Skeletal muscle satellite cell (primary cell): ENCODE data around the gene SIN3A.

Experiments used
- H3K27me3 ChIP-seq: 2 replicates; pipeline ENCODE4 v1.7.0; 2013; ENCODE audit warnings: low read length; ENCODE audit not compliant: control insufficient read depth, insufficient read depth
- H3K36me3 ChIP-seq: 2 replicates; pipeline ENCODE4 v1.7.0; 2013; ENCODE audit warnings: mild to moderate bottlenecking, control low read depth, low read length; ENCODE audit not compliant: insufficient read depth
- H3K4me1 ChIP-seq: 2 replicates; pipeline ENCODE4 v1.7.0; 2013; ENCODE audit warnings: low read length; ENCODE audit not compliant: control insufficient read depth, insufficient read depth
- H3K4me2 ChIP-seq: 2 replicates; pipeline ENCODE4 v1.7.0; 2013; ENCODE audit warnings: mild to moderate bottlenecking, low read length
- H3K4me3 ChIP-seq: 2 replicates; pipeline ENCODE4 v1.7.0; 2013; ENCODE audit warnings: low read length
- H3K9ac ChIP-seq: 2 replicates; pipeline ENCODE4 v1.7.0; 2013; ENCODE audit warnings: mild to moderate bottlenecking, low read depth, low read length, moderate library complexity
- H3K9me3 ChIP-seq: replicated peaks from 2 replicates; pipeline ENCODE4 v1.7.0; 2013; ENCODE audit warnings: mild to moderate bottlenecking, control low read depth, low read length

The SIN3A gene

GRCh38 chr15:75361361-75361988 lies 90.0 kb downstream of the SIN3A start:
- H3K27me3 ChIP-seq = no peaks in the 10 kb centered on the region
- H3K4me1 ChIP-seq = no peaks in the 10 kb centered on the region
- H3K4me3 ChIP-seq = no peak overlapping the region
- H3K9me3 ChIP-seq = no peaks in the 10 kb centered on the region
- no peak overlapping the region for H3K4me2 ChIP-seq
- peaks cover 50% of the 10 kb centered on the region for H3K36me3 ChIP-seq
- no peak overlapping the region for H3K9ac ChIP-seq

- Histone ChIP-seq H3K9ac (no peak overlapping the region), H3K4me2 (no peak overlapping the region), H3K27me3 (no peaks in the 10 kb centered on the region), H3K4me3 (no peak overlapping the region), H3K9me3 (no peaks in the 10 kb centered on the region), H3K4me1 (no peaks in the 10 kb centered on the region), H3K36me3 (peaks cover 50% of the 10 kb centered on the region)
Measured at GRCh38 chr15:75360856-75361255, 90.6 kb downstream of the SIN3A start.

GRCh38 chr15:75360391-75360790 lies 91.1 kb downstream of the SIN3A start:
- Histone ChIP-seq H3K36me3 (peaks cover 50% of the 10 kb centered on the region), H3K4me2 (no peak overlapping the region), H3K4me3 (no peak overlapping the region), H3K27me3 (no peaks in the 10 kb centered on the region), H3K4me1 (no peaks in the 10 kb centered on the region), H3K9me3 (no peaks in the 10 kb centered on the region), H3K9ac (no peak overlapping the region)

GRCh38 chr15:75359537-75360250 lies 91.8 kb downstream of the SIN3A start:
- Histone ChIP-seq H3K36me3 (peaks cover 47% of the 10 kb centered on the region), H3K9ac (no peak overlapping the region), H3K9me3 (no peaks in the 10 kb centered on the region), H3K27me3 (no peaks in the 10 kb centered on the region), H3K4me3 (no peak overlapping the region), H3K4me2 (no peak overlapping the region), H3K4me1 (no peaks in the 10 kb centered on the region)

GRCh38 chr15:75358771-75359536 lies 92.5 kb downstream of the SIN3A start:
- no peaks in the 10 kb centered on the region for H3K9me3 ChIP-seq
- H3K36me3 ChIP-seq = peaks cover 40% of the 10 kb centered on the region
- no peaks in the 10 kb centered on the region for H3K4me1 ChIP-seq
- H3K4me2 ChIP-seq = no peak overlapping the region
- no peaks in the 10 kb centered on the region for H3K27me3 ChIP-seq
- H3K4me3 ChIP-seq = no peak overlapping the region
- no peak overlapping the region for H3K9ac ChIP-seq

- Histone ChIP-seq H3K4me2 (no peak overlapping the region), H3K36me3 (peaks cover 39% of the 10 kb centered on the region), H3K4me1 (no peaks in the 10 kb centered on the region), H3K27me3 (no peaks in the 10 kb centered on the region), H3K9me3 (no peaks in the 10 kb centered on the region), H3K9ac (no peak overlapping the region), H3K4me3 (no peak overlapping the region)
Measured at GRCh38 chr15:75357976-75358673, 93.4 kb downstream of the SIN3A start.

- Histone ChIP-seq H3K4me3 (no peak overlapping the region), H3K36me3 (peaks cover 35% of the 10 kb centered on the region), H3K9ac (no peak overlapping the region), H3K27me3 (no peaks in the 10 kb centered on the region), H3K4me1 (no peaks in the 10 kb centered on the region), H3K4me2 (no peak overlapping the region), H3K9me3 (no peaks in the 10 kb centered on the region)
Measured at GRCh38 chr15:75356517-75356916, 95.0 kb downstream of the SIN3A start.

GRCh38 chr15:75356006-75356405 lies 95.5 kb downstream of the SIN3A start:
- no peak overlapping the region for H3K4me2 ChIP-seq
- H3K36me3 ChIP-seq = peaks cover 30% of the 10 kb centered on the region
- H3K9ac ChIP-seq = no peak overlapping the region
- H3K27me3 ChIP-seq = no peaks in the 10 kb centered on the region
- H3K4me1 ChIP-seq = no peaks in the 10 kb centered on the region
- no peak overlapping the region for H3K4me3 ChIP-seq
- H3K9me3 ChIP-seq = no peaks in the 10 kb centered on the region

GRCh38 chr15:75355369-75355768 lies 96.1 kb downstream of the SIN3A start:
- Histone ChIP-seq H3K4me3 (no peak overlapping the region), H3K9me3 (no peaks in the 10 kb centered on the region), H3K4me2 (no peak overlapping the region), H3K4me1 (no peaks in the 10 kb centered on the region), H3K36me3 (peaks cover 27% of the 10 kb centered on the region), H3K9ac (no peak overlapping the region), H3K27me3 (no peaks in the 10 kb centered on the region)

GRCh38 chr15:75354454-75354853 lies 97.0 kb downstream of the SIN3A start:
- Histone ChIP-seq H3K4me2 (no peak overlapping the region), H3K36me3 (peaks cover 21% of the 10 kb centered on the region), H3K4me3 (no peak overlapping the region), H3K9me3 (no peaks in the 10 kb centered on the region), H3K27me3 (no peaks in the 10 kb centered on the region), H3K9ac (no peak overlapping the region), H3K4me1 (no peaks in the 10 kb centered on the region)

GRCh38 chr15:75353604-75354003 lies 97.9 kb downstream of the SIN3A start:
- no peak overlapping the region for H3K4me2 ChIP-seq
- H3K9me3 ChIP-seq = no peaks in the 10 kb centered on the region
- no peak overlapping the region for H3K4me3 ChIP-seq
- H3K36me3 ChIP-seq = peaks cover 19% of the 10 kb centered on the region
- H3K27me3 ChIP-seq = peaks cover 7% of the 10 kb centered on the region
- H3K9ac ChIP-seq = no peak overlapping the region
- peaks cover 6% of the 10 kb centered on the region for H3K4me1 ChIP-seq
